H1 (cell line): Measurements from ENCODE around the gene SH3BP2. TPM values are rescaled to one million over a fixed set of nuclear protein-coding genes. Genes with fewer than 3 reads are reported as not detected.

Source experiments
- CTCF ChIA-PET: fragments of 300-600 bp; sonication (Branson Sonifier 250); formaldehyde crosslinking; loops from one replicate; lab custom pipeline; 2021; ENCODE audit not compliant: partially characterized antibody; lab: Charles Lee
- POLR2A ChIA-PET: fragments of 300-600 bp; sonication (Branson Sonifier 250); formaldehyde crosslinking; loops from one replicate; lab custom pipeline; 2021; ENCODE audit warnings: inconsistent platforms; ENCODE audit not compliant: partially characterized antibody; lab: Charles Lee
- DNase-seq, 2 experiments: peaks; one replicate each; pipeline versions ENCODE4 v3.0.0 to v3.0.0-alpha.2; 2010 to 2022; ENCODE audit warnings: low spot score in 2 of 2, low read depth in 1 of 2, mixed read lengths in 1 of 2
- FAIRE-seq: peaks from 2 replicates; lab custom pipeline; 2011; peaks lifted over from hg19 to GRCh38; lab: Jason Lieb, UNC
- H2AFZ ChIP-seq: 2 replicates; pipeline ENCODE4 v1.8.1; 2012; ENCODE audit warnings: low read length, inconsistent platforms
- H2AK5ac ChIP-seq: 2 replicates; pipeline ENCODE4 v1.6.1; 2013; ENCODE audit warnings: low read depth, low read length
- H2BK120ac ChIP-seq: replicated peaks from 2 replicates; pipeline ENCODE3; 2013; ENCODE audit warnings: low read depth, low read length, inconsistent platforms
- H2BK12ac ChIP-seq: 2 replicates; pipeline ENCODE4 v1.6.1; 2013; ENCODE audit warnings: low read depth, low read length
- H2BK15ac ChIP-seq: 2 replicates; pipeline ENCODE4 v1.6.1; 2013; ENCODE audit warnings: low read length
- H2BK20ac ChIP-seq: 2 replicates; pipeline ENCODE4 v1.6.1; 2013; ENCODE audit warnings: low read length
- H2BK5ac ChIP-seq: 2 replicates; pipeline ENCODE4 v1.6.1; 2013; ENCODE audit warnings: low read depth, low read length
- H3K14ac ChIP-seq: 2 replicates; pipeline ENCODE4 v1.6.1; 2013; ENCODE audit warnings: inconsistent platforms; ENCODE audit not compliant: insufficient read length
- H3K18ac ChIP-seq: 2 replicates; pipeline ENCODE4 v1.6.1; 2013; ENCODE audit warnings: low read length; ENCODE audit errors: extremely low read depth
- H3K23ac ChIP-seq: 2 replicates; pipeline ENCODE4 v1.6.1; 2013; ENCODE audit warnings: inconsistent platforms; ENCODE audit not compliant: insufficient read length
- H3K23me2 ChIP-seq: 2 replicates; pipeline ENCODE4 v1.6.1; 2013; ENCODE audit warnings: low read depth, low read length
- H3K27ac ChIP-seq: 2 replicates; pipeline ENCODE4 v1.6.1; 2011; ENCODE audit warnings: low read depth, low read length, inconsistent platforms
- H3K27me3 ChIP-seq, 4 experiments: replicated peaks in 1 of 4; 1 replicate in 1 of 4; 2 replicates in 3 of 4; pipeline versions ENCODE4 v1.6.1 to v1.8.1; 2011 to 2013; ENCODE audit warnings: low read length in 3 of 4, mild to moderate bottlenecking in 3 of 4, inconsistent platforms in 2 of 4, mixed read lengths in 2 of 4, moderate library complexity in 1 of 4; ENCODE audit not compliant: control insufficient read depth in 3 of 4, insufficient read depth in 3 of 4; ENCODE audit errors: extremely low read depth in 1 of 4
- H3K36me3 ChIP-seq, 4 experiments: 2 replicates each; pipeline versions ENCODE4 v1.6.1 to v1.8.1; 2011 to 2013; ENCODE audit warnings: mild to moderate bottlenecking in 4 of 4, low read length in 3 of 4, moderate library complexity in 2 of 4, control low read depth in 1 of 4, inconsistent platforms in 1 of 4; ENCODE audit not compliant: insufficient read depth in 4 of 4, control insufficient read depth in 2 of 4
- H3K4ac ChIP-seq: replicated peaks from 2 replicates; pipeline ENCODE3; 2013; ENCODE audit warnings: low read length, low read depth, mixed read lengths, inconsistent platforms; ENCODE audit not compliant: insufficient read length
- H3K4me1 ChIP-seq, 4 experiments: replicated peaks in 1 of 4; 1 replicate in 1 of 4; 2 replicates in 3 of 4; pipeline versions ENCODE4 v1.6.1 to v1.8.1; 2011 to 2013; ENCODE audit warnings: low read length in 3 of 4, inconsistent platforms in 2 of 4, mixed read lengths in 1 of 4; ENCODE audit not compliant: insufficient read depth in 4 of 4, control insufficient read depth in 3 of 4
- H3K4me2 ChIP-seq, 2 experiments: 2 replicates each; pipeline versions ENCODE4 v1.6.1 to v1.8.1; 2011 to 2013; ENCODE audit warnings: low read depth in 2 of 2, low read length in 2 of 2, control low read depth in 1 of 2, inconsistent platforms in 1 of 2, mild to moderate bottlenecking in 1 of 2; ENCODE audit not compliant: insufficient read depth in 1 of 2
- H3K4me3 ChIP-seq, 4 experiments: fragments of 200-600, 300-600 bp in 1 of 4; sonication (generic), shearing (Covaris generic), sonication (Bioruptor Twin) in 1 of 4; 2 replicates each; pipeline versions ENCODE4 v1.5.1 to v1.8.1; 2011 to 2016; ENCODE audit warnings: low read length in 4 of 4, low read depth in 3 of 4, control low read depth in 2 of 4, inconsistent platforms in 2 of 4, mild to moderate bottlenecking in 2 of 4, mixed read lengths in 1 of 4, moderate library complexity in 1 of 4; ENCODE audit not compliant: insufficient read depth in 2 of 4; ENCODE audit errors: extremely low read depth in 1 of 4
- H3K56ac ChIP-seq: replicated peaks from 2 replicates; pipeline ENCODE3; 2013; ENCODE audit warnings: low read depth, mild to moderate bottlenecking, mixed read lengths, low read length, inconsistent platforms; ENCODE audit not compliant: insufficient read length
- H3K79me1 ChIP-seq: 2 replicates; pipeline ENCODE4 v1.6.1; 2013; ENCODE audit warnings: low read depth, low read length, control low read depth
- H3K79me2 ChIP-seq, 2 experiments: 2 replicates each; pipeline versions ENCODE4 v1.6.1 to v1.8.1; 2012 to 2013; ENCODE audit warnings: low read length in 2 of 2, mild to moderate bottlenecking in 2 of 2, inconsistent platforms in 1 of 2; ENCODE audit not compliant: insufficient read depth in 2 of 2, control insufficient read depth in 1 of 2
- H3K9ac ChIP-seq, 4 experiments: replicated peaks in 1 of 4; 1 replicate in 1 of 4; 2 replicates in 3 of 4; pipeline versions ENCODE4 v1.6.1 to v1.8.1; 2011 to 2013; ENCODE audit warnings: low read depth in 3 of 4, low read length in 3 of 4, control low read depth in 2 of 4, mild to moderate bottlenecking in 2 of 4, moderate library complexity in 2 of 4, inconsistent platforms in 1 of 4; ENCODE audit errors: extremely low read depth in 1 of 4
- H3K9me3 ChIP-seq, 2 experiments: 2 replicates each; pipeline versions ENCODE4 v1.6.1 to v1.8.1; 2012 to 2013; ENCODE audit warnings: mild to moderate bottlenecking in 2 of 2, moderate library complexity in 2 of 2, control low read depth in 1 of 2, inconsistent platforms in 1 of 2, low read depth in 1 of 2, low read length in 1 of 2, mixed read lengths in 1 of 2; ENCODE audit not compliant: insufficient read depth in 2 of 2
- H4K20me1 ChIP-seq, 2 experiments: replicated peaks in 1 of 2; 2 replicates each; pipeline versions ENCODE3 to v1.8.1; 2011 to 2013; ENCODE audit warnings: inconsistent platforms in 2 of 2, low read length in 2 of 2, mild to moderate bottlenecking in 1 of 2; ENCODE audit not compliant: insufficient read depth in 2 of 2, control insufficient read depth in 1 of 2
- H4K5ac ChIP-seq: 2 replicates; pipeline ENCODE4 v1.6.1; 2013; ENCODE audit warnings: low read length, low read depth, mixed read lengths, inconsistent platforms; ENCODE audit not compliant: insufficient read length
- H4K8ac ChIP-seq: 2 replicates; pipeline ENCODE4 v1.8.0; 2013; ENCODE audit warnings: mild to moderate bottlenecking, moderate library complexity, low read length, inconsistent platforms; ENCODE audit not compliant: insufficient read depth; ENCODE audit errors: extremely low read depth
- H4K91ac ChIP-seq: replicated peaks from 2 replicates; pipeline ENCODE3; 2013; ENCODE audit warnings: low read length, mixed read lengths, inconsistent platforms; ENCODE audit not compliant: insufficient read length
- BACH1 ChIP-seq: IDR thresholded peaks from 2 replicates; pipeline ENCODE4 v1.6.1; 2012; ENCODE audit warnings: low read length, improper control_type of control experiment
- CBX5 ChIP-seq: fragments of 300-800, 300-1000 bp; sonication (generic); IDR thresholded peaks from 2 replicates; pipeline ENCODE4 v1.7.1; 2016; ENCODE audit warnings: antibody characterized with exemption, low read length, low read depth
- CHD2 ChIP-seq: IDR thresholded peaks from 2 replicates; pipeline ENCODE4 v1.6.1; 2012; ENCODE audit warnings: low read length, improper control_type of control experiment
- CREB1 ChIP-seq: IDR thresholded peaks from 2 replicates; pipeline ENCODE4 v1.6.1; 2012; ENCODE audit warnings: inconsistent platforms
- EZH2 ChIP-seq: fragments of 200-600 bp; sonication (generic); IDR thresholded peaks from 2 replicates; pipeline ENCODE4 v1.7.1; 2012; ENCODE audit warnings: low read depth, mild to moderate bottlenecking, moderate library complexity, low read length, inconsistent platforms; ENCODE audit not compliant: severe bottlenecking
- NRF1 ChIP-seq: IDR thresholded peaks from 2 replicates; pipeline ENCODE4 v1.6.1; 2011; ENCODE audit warnings: mild to moderate bottlenecking, low read depth, low read length, improper control_type of control experiment
- PHF8 ChIP-seq: fragments of 200-600 bp; sonication (generic); conservative IDR thresholded peaks from 2 replicates; pipeline ENCODE4 v1.7.1; 2012; ENCODE audit warnings: low read depth, mild to moderate bottlenecking, inconsistent platforms, low read length, moderate library complexity
- SRF ChIP-seq: IDR thresholded peaks from 2 replicates; pipeline ENCODE4 v1.6.1; 2011; ENCODE audit warnings: mild to moderate bottlenecking, low read depth, low read length, moderate library complexity
- TEAD4 ChIP-seq: IDR thresholded peaks from 2 replicates; pipeline ENCODE4 v1.6.1; 2012; ENCODE audit warnings: low read depth, low read length, inconsistent platforms, mixed read lengths
- WGBS, 2 experiments: shearing (Covaris generic) in 1 of 2; methylation state at CpG; one replicate each; pipeline versions ENCODE4 v1.1.6 to v1.1.7; 2013 to 2015; ENCODE audit warnings: low lambda C conversion rate in 2 of 2, mixed read lengths in 2 of 2, inconsistent platforms in 1 of 2, low coverage in 1 of 2, missing lambda C conversion rate in 1 of 2; ENCODE audit not compliant: insufficient replicate concordance in 2 of 2, insufficient coverage in 1 of 2, insufficient read length in 1 of 2; ENCODE audit errors: extremely low coverage in 1 of 2, missing lambda C conversion rate in 1 of 2; 5-methylcytosine and 5-hydroxymethylcytosine counted together
- polyA plus RNA-seq, 7 experiments: library from polyadenylated mRNA; depleted of rRNA in 3 of 7; stranded (reverse) in 5 of 7; unstranded in 2 of 7; fragments of >200 nt in 5 of 7; fragments of 200-250 nt in 2 of 7; gene quantifications; 1 replicate in 5 of 7; 2 replicates in 1 of 7; 4 replicates in 1 of 7; pipeline versions ENCODE4 v1.2.1 to v1.2.3, GENCODE V29; 2011 to 2013; ENCODE audit warnings: missing spikeins in 2 of 7, mixed read lengths in 2 of 7
- total RNA-seq: library from RNA; stranded (reverse); fragmentation: NEBNext Ultra II Directional; extraction: Animal tissue kit (Norgen Biotek cat#: 25700); gene quantifications from 2 replicates; pipeline ENCODE4 v1.2.1, GENCODE V29; 2021

Gene SH3BP2
- total and polyA plus RNA-seq, 2 of the 8 experiments (the other 6 are each of a cell fraction or from before 2014, with no cell fraction given): 27.4 to 31.4 TPM

DNA sequence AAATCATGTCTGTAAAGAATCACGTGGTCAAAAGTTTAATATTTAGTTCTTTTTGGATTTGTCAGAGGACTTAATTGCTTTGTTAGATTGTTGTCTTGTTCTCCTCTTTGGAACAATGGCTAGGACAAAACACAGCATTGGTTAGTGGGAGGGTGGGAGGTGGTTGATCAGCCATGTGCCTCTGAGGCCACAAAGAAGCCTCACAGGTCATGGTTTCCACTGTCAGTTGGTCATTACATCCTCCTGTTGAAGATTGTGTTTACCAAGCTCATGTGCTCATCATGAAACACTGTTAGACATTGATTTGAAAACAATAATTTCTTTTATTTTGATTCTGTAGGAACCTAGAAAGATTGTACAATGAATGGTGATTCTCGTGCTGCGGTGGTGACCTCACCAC lies 82.7 kb downstream of the SH3BP2 start:
- H2BK5ac ChIP-seq: no peak overlapping the region
- no peak overlapping the region for H3K14ac ChIP-seq
- H3K27me3 ChIP-seq: no peaks in the 10 kb centered on the region
- no peaks in the 10 kb centered on the region; the same call in none of the 2 replicates for H3K79me1 ChIP-seq
- no peak overlapping the region for H3K27ac ChIP-seq
- no peak overlapping the region for H3K4ac ChIP-seq
- no peaks in the 10 kb centered on the region for H3K9me3 ChIP-seq
- peaks cover 0 to 45% of the 10 kb centered on the region in 2 experiments; a peak in 2 of 4 replicates for H3K79me2 ChIP-seq
- no peak overlapping the region for H3K23ac ChIP-seq
- no peak overlapping the region for H2AK5ac ChIP-seq
- no peak overlapping the region for H2BK12ac ChIP-seq
- no peak overlapping the region for H4K91ac ChIP-seq
- no peak overlapping the region for H2BK20ac ChIP-seq
- H3K23me2 ChIP-seq: no peaks in the 10 kb centered on the region
- H4K5ac ChIP-seq: no peak overlapping the region
- H4K20me1 ChIP-seq: peaks cover 0 to 4% of the 10 kb centered on the region in 2 experiments
- no peak for TF ChIP-seq SRF
- no peak for TF ChIP-seq EZH2
- TF ChIP-seq PHF8: no peak
- TF ChIP-seq CREB1: no peak
- TF ChIP-seq BACH1: no peak
- TF ChIP-seq TEAD4: no peak
- no peak for TF ChIP-seq CBX5
- no peak for TF ChIP-seq CHD2
- no peak for TF ChIP-seq NRF1
- H3K56ac ChIP-seq: no peak overlapping the region
- H2BK120ac ChIP-seq: no peak overlapping the region
- no peak overlapping the region for H3K18ac ChIP-seq
- H3K4me2 ChIP-seq: no peak overlapping the region
- ChIA-PET POLR2A (interaction anchor here (0.9 kb wide), 1 partner anchor 140 kb away, joined by 3 read pairs; no protein-coding TSS in a partner anchor), CTCF (interaction anchor here (5.5 kb wide), 1 partner anchor 14 kb away, joined by 19 read pairs; no protein-coding TSS in a partner anchor)
- FAIRE-seq (no peak), DNase-seq (no peak)
- H3K36me3 ChIP-seq: peaks cover 0 to 12% (median 2%) of the 10 kb centered on the region in 4 experiments; a peak in 3 of 8 replicates
- no peak overlapping the region for H3K9ac ChIP-seq
- H3K4me1 ChIP-seq: no peaks in the 10 kb centered on the region; a peak in 1 of 7 replicates
- H4K8ac ChIP-seq: no peak overlapping the region
- H2BK15ac ChIP-seq: no peak overlapping the region
- H2AFZ ChIP-seq: no peak overlapping the region
- H3K4me3 ChIP-seq: no peak overlapping the region
- WGBS, 2 experiments: 97% methylated on average over 3 of the region's 3 CpGs; no CpG with 5 or more reads in 1 of the 2 experiments
